ENCODE measurements around the gene DACT3. TPM values are rescaled to one million over a fixed set of nuclear protein-coding genes. Genes with fewer than 3 reads are reported as not detected.
A peak's percentile ranks its signal among the peaks of the same experiment; 100 is the strongest.

The DACT3 gene, protein sequence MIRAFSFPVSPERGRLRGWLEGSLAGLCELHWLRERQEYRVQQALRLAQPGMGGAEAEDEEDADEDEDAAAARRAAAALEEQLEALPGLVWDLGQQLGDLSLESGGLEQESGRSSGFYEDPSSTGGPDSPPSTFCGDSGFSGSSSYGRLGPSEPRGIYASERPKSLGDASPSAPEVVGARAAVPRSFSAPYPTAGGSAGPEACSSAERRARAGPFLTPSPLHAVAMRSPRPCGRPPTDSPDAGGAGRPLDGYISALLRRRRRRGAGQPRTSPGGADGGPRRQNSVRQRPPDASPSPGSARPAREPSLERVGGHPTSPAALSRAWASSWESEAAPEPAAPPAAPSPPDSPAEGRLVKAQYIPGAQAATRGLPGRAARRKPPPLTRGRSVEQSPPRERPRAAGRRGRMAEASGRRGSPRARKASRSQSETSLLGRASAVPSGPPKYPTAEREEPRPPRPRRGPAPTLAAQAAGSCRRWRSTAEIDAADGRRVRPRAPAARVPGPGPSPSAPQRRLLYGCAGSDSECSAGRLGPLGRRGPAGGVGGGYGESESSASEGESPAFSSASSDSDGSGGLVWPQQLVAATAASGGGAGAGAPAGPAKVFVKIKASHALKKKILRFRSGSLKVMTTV
- total RNA-seq, result 3.4 TPM
- long read RNA-seq, partial matches to known transcripts, result 0 of 1 reads
- long read RNA-seq, other reads (novel, unspliced or antisense), result 1 of 1 reads

- peak; percentile 100 for DNase-seq (ENCODE audit: low spot score)
These were observed at the start of gene DACT3 for GRCh38 chr19:46661020-46661731. Gene DACT3 (minus strand): TSS chr19:46661182. CDS start chr19:46661064, 118 bp downstream.

DNA sequence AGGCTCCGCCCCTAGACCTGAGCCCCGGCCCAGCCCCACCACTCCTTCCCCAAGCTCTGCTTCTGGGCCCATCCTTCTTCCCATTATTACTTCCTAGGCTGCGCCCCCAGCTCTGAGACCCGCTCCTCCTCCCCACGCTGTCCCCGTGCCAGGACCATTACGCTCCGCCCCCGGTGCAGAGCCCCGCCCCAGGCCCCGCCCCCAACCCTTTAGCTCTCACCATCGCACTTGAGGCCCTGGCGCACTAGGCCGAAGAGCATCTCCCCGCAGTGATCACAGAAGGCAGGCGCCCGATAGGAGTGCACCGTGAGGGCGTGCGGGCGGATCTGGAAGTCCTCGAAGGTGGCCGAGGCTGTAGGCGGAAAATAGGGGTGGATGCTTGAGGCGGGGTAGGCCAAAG, 49.7 kb upstream of the DACT3 start:
- no peak for DNase-seq (ENCODE audit: low spot score)

DNA sequence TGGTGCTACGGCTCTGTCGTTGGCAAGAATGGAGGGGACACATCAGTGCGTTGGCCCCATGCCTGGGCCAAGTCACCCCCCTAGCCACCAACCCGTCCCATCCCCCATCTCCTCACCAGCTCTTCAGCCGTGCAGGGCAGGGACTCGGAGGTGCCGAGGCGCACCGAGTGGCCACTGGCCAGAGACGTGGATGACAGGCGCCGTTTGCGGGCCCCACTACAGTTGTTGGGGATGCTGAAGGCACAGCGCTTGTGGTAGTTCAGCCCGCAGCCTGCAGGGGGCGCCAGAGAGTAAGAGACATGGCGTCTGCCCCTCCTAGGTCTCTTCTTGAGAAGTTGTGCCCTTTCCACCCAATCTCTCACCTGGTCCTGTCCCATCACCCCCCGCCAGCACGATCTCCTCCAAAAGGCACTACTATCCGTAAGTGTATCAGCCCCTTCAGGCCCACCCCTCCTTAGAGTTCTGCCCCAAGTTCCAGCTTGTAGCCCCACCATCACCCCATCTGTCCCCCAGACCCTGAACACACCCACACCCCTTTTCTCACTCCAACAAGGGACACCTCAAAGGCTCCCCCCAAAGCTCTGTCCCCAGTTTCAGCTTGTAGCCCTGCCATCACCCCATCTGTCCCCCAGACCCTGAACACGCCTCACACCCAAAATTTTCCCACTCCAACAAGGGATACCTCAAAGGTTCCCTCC, 43.5 kb upstream of the DACT3 start:
- no peak for DNase-seq (ENCODE audit: low spot score)

GRCh38 chr19:46700704-46701103, 39.7 kb upstream of the DACT3 start:
- no peak for DNase-seq (ENCODE audit: low spot score)

- DNase-seq (ENCODE audit: low spot score), result no peak
These were observed 37.7 kb upstream of the DACT3 start for GRCh38 chr19:46698395-46699321.

GRCh38 chr19:46697204-46697960, 36.4 kb upstream of the DACT3 start:
- peak; percentile 94 for DNase-seq (ENCODE audit: low spot score)

GRCh38 chr19:46696866-46697203, 35.9 kb upstream of the DACT3 start:
- DNase-seq (ENCODE audit: low spot score), result no peak

DNA sequence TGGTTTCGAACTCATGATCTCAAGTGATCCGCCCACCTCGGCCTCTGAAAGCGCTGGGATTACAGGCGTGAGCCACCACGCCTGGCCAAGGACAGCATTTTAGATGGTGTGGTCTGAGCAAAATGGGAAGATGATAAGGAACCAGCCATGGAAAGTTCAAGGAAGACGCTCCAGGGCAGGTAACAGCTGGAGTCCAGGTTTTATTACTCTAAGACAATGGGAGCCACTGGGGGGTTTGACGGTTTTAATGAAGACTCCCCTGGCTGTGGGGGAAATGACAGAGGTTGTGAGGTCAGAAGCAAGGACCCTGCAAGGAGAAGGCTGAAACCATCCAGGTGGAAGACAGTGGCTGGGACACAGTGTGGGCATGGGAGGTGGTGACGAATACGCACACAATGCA, 35.1 kb upstream of the DACT3 start:
- DNase-seq (ENCODE audit: low spot score), result no peak

DNA sequence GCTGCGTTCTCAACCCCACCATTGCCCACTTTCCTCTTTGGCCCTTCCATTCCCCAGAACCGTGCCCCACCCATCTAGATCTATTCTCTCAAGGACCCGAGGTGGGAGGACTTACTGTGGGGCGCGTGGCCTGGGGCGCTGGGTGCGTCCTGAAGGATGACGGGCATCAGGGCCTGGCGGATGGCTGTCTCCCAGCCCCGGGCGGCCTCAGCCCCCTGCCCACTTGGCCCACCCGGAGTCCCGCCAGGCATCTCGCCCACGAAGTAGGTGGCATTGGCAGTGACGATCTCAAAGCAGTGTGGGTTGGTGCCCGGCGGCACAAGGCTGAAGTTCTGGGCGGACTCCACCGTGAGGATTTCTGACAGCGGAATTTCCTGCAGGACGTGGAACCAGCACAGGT, 32.8 kb upstream of the DACT3 start:
- no peak for DNase-seq (ENCODE audit: low spot score)

DNA sequence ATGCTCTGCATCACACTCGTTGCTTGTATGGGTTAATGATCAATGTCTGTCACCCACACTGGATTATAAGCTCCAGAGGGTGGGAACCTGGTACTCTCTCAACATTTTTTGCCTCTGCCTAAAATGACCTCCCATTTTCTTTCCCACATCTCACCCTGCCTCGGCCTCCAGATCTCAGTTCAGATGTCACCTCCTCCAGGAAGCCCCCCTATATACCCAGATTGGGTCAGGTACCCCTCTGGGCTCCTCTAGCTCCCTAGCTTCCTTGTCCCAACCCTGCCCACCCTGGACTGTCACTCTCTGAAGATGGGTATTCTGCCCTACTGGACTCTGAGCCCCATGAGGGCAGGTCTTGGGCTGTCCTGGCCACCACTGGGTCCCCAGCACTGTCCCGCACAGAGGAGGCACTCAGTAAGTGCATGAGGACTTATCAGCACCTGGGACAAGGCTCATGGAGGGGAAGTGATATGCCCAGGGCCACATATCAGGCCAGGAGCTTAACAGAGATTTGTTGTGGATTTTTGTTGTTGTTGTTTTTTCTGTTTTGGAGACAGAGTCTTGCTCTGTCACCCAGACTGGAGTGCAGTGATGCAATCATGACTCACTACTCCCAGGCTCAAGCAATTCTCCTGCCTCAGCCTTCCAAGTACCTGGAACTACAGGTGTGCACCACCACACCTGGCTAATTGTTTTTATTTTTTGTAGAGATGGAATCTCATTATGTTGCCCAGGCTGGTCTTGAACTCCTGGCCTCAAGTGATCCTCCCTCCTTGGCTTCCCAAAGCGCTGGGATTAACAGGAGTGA, 32.1 kb upstream of the DACT3 start:
- DNase-seq (ENCODE audit: low spot score), result no peak

DNA sequence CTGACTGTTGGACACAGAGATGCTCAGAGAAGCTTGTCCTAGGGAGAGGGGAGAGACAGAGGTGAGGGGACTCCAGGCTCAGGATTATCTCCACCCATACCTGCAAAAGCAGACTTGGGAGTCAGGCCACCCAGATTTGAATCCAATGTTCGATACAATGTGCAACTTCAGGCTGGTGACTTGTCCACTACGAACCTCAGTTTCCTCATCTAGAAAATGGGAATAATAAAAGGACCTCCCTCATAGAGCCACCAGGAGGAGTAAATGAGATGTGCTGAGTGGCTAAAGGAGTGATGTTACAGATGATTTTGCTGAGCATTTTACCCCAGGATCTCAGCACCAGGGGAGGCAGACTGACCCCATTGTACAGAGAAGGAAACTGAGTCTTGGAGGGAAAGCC, 31.0 kb upstream of the DACT3 start:
- DNase-seq (ENCODE audit: low spot score), result no peak

- DNase-seq (ENCODE audit: low spot score), result no peak
These were observed 30.1 kb upstream of the DACT3 start for GRCh38 chr19:46691104-46691503.

DNA sequence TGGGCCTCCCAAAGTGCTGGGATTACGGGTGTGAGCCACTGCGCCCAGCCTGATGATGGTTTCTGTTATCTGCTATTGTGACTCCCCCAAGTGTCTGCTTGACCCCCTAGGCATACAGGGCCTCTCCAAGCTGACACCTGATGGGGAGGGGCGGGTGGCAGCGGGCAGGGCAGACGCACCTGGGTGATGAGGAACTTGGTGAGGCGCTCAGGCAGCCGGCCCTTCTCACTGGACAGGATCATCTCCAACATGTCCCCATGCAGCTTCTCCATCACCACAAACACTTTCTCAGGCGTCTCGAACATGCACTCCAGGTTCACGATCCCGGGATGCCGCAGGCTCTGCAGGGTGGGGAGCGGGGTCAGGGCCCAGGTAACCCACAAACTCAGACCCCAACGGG, 28.4 kb upstream of the DACT3 start:
- DNase-seq (ENCODE audit: low spot score), result no peak

DNA sequence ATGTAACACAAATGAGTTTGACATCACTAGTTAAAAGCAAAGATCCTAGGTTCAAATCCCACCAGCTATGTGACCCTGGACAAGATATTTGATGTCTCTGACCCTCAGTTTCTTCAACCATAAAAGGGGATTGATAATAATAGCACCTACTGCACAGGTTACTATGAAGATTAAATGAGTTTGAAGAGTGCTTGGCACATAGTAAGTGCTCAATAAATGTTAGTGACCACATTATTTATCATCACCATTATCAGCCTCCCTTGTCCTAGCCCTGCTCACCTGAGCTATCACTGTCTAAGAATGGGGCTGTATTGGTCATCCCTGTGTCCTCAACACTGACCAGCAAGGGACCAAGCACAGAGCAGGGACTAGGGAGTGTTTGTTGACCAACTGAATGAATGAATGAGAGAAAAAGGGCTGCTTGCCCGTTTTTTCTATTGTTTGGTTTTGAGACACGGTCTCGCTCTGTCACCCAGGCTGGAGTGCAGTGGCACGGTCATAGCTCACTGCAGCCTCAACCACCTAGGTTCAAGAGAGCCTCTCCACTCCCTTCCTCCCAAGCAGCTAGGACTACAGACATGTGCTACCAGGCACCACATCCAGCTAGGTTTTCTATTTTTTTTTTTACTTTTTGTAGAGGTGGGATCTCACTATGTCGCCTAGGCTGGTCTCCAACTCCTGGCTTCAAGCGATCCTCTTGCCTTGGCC, 26.6 kb upstream of the DACT3 start:
- no peak for DNase-seq (ENCODE audit: low spot score)

- no peak for DNase-seq (ENCODE audit: low spot score)
These were observed 24.2 kb upstream of the DACT3 start for GRCh38 chr19:46685189-46685588.

GRCh38 chr19:46678110-46678732, 17.2 kb upstream of the DACT3 start:
- DNase-seq (ENCODE audit: low spot score), result no peak

- no peak for DNase-seq (ENCODE audit: low spot score)
These were observed 13.6 kb upstream of the DACT3 start for GRCh38 chr19:46674416-46675178.
